Brain microvascular endothelial cell (primary cell): ENCODE data around the gene BMP8A.

Source experiments
- DNase-seq: peaks from one replicate; pipeline ENCODE4 v3.0.0-alpha.2; 2020
- H3K27ac ChIP-seq: fragments of 250-450 bp; sonication (Bioruptor Pico); 2 replicates; pipeline ENCODE4 v1.5.1; 2020; ENCODE audit warnings: mild to moderate bottlenecking, moderate library complexity
- H3K27me3 ChIP-seq: fragments of 250-450 bp; sonication (Bioruptor Pico); replicated peaks from 2 replicates; pipeline ENCODE4 v1.5.1; 2020; ENCODE audit warnings: mild to moderate bottlenecking
- H3K36me3 ChIP-seq: fragments of 250-450 bp; sonication (Bioruptor Pico); replicated peaks from 2 replicates; pipeline ENCODE4 v1.5.1; 2020; ENCODE audit warnings: mild to moderate bottlenecking
- H3K4me3 ChIP-seq: 2 replicates; pipeline ENCODE4 v1.5.1; 2011; ENCODE audit warnings: low read depth, mild to moderate bottlenecking, control low read depth, low read length, moderate library complexity
- in situ Hi-C: cut with HindIII; loops from 2 replicates; pipeline ENCODE4 v1.10.0; 2017; ENCODE audit warnings: low sequenced_read_pairs, low pct_ligation_motif_present
- TF ChIP-seq, protein P1 (sequence below): IDR thresholded peaks from 2 replicates; pipeline ENCODE4 v1.5.1; 2011; ENCODE audit warnings: low read depth, mild to moderate bottlenecking, moderate library complexity, low read length, control low read depth, inconsistent platforms; ENCODE audit errors: missing control alignments

BMP8A gene

DNA sequence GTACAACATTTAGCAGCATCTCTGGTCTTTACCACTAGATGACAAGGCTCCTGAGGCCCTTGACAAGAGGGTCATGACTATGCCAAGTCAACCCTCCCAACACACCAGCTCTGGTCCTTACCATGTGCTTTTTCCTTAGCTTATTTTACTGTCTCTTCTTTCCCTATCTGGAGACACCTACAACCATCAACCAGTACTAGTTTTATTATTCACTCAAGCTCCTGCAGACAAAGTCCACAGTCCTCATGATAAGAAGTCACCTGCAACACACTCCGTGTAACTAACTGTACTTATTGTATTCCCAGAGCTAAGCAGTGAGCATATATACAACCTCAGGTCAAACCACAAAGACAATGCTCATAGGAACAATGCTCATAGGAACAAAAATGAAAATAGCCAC, 69.8 kb downstream of the BMP8A start:
- in situ Hi-C loops = no loop called here

DNA sequence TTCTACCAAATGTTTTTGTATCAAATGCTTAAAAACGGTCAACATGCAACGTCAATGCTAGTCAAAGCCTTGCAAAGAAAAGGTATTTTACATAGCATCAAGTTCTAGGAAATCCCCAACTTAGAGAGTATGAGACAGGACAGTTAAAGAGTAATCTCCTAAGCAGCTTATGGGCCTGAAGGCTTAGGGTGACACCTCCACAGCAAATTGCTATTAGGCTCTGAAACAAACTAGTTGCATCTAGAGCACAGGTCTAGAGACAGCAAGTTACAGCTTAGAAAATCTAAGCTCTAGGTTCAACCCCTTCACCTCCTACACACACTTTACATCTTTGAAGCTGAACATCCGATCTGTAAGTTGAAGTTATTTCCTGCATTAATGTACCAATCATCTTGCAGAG, 71.5 kb downstream of the BMP8A start:
- H3K27me3 ChIP-seq = no peaks in the 10 kb centered on the region
- peaks cover 90% of the 10 kb centered on the region for H3K36me3 ChIP-seq
- TF ChIP-seq, protein P1, sequence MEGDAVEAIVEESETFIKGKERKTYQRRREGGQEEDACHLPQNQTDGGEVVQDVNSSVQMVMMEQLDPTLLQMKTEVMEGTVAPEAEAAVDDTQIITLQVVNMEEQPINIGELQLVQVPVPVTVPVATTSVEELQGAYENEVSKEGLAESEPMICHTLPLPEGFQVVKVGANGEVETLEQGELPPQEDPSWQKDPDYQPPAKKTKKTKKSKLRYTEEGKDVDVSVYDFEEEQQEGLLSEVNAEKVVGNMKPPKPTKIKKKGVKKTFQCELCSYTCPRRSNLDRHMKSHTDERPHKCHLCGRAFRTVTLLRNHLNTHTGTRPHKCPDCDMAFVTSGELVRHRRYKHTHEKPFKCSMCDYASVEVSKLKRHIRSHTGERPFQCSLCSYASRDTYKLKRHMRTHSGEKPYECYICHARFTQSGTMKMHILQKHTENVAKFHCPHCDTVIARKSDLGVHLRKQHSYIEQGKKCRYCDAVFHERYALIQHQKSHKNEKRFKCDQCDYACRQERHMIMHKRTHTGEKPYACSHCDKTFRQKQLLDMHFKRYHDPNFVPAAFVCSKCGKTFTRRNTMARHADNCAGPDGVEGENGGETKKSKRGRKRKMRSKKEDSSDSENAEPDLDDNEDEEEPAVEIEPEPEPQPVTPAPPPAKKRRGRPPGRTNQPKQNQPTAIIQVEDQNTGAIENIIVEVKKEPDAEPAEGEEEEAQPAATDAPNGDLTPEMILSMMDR = no peak
- in situ Hi-C loops = no loop called here
- no peak overlapping the region for H3K4me3 ChIP-seq
- no peak for DNase-seq
- no peak overlapping the region for H3K27ac ChIP-seq

More for the DNA sequence above, 69.8 kb downstream of the BMP8A start:
- Histone ChIP-seq H3K4me3 (no peak overlapping the region), H3K36me3 (peaks cover 74% of the 10 kb centered on the region), H3K27ac (no peak overlapping the region), H3K27me3 (no peaks in the 10 kb centered on the region)
- DNase-seq = no peak
- TF ChIP-seq, protein P1 = no peak

DNA sequence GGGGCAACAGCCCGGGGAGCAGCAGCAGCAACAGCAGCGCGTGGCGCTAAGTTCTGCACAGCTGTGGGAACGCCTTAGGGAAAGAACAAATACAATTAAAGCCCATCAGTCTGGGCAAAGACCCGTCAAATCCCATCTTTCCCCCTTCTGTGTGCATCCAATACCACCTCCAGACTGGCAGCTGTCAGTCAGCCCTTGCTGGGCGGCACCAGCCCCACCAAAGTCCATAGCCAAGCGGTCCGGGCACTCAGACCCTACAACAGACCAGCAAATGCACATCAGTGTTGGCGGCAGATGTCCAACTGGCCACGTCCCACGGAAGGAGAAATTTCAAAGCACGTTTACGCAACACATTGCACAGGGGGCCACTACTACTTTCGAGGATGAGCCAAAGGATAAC, 72.2 kb downstream of the BMP8A start:
- H3K36me3 ChIP-seq = peaks cover 95% of the 10 kb centered on the region
- H3K4me3 ChIP-seq = no peak overlapping the region
- DNase-seq = no peak
- TF ChIP-seq, protein P1 = no peak
- in situ Hi-C loops = no loop called here
- no peak overlapping the region for H3K27ac ChIP-seq
- no peaks in the 10 kb centered on the region for H3K27me3 ChIP-seq

DNA sequence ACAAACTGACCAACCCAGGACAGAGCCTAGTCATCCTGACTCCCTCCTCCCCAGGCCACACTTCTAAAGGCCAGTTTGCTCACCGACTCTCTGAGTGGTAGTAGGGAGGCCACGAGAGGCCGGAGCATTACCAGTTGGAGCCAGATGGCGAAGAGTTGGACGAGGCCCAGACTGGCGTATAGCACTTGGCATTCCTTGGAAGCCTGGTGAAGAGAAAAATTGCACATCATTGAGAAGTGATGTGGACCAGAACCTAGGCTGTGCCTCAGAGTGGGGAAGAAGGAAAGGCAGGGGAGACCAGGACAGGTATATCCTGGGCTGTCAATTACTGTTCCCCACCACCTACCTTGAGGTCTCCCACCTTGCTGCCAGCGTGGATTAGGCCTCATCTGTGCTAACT, 72.9 kb downstream of the BMP8A start:
- Histone ChIP-seq H3K27ac (no peak overlapping the region), H3K4me3 (no peak overlapping the region), H3K36me3 (peaks cover 95% of the 10 kb centered on the region), H3K27me3 (no peaks in the 10 kb centered on the region)
- in situ Hi-C loops = no loop called here
- TF ChIP-seq, protein P1 = no peak
- no peak for DNase-seq

DNA sequence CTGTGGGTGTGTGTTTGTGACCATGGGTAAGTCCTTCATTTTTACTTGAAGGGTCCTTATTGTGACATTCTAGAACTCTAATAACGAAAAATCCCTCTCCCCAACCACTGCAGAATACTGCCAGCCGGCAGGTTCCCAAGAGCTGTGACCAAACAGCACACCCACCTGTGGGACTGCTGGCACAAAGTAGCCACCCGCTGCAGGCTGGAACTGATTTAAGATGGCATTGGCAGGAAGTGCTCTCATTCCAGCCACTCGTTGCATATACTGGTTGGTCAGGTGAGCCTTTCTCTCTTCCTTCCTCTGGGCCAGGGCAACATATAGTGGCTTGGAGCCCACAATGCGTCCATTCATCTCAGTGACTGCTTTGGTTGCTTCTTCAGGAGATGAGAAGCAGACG, 73.5 kb downstream of the BMP8A start:
- H3K4me3 ChIP-seq = no peak overlapping the region
- H3K36me3 ChIP-seq = peaks cover 100% of the 10 kb centered on the region
- no peak for DNase-seq
- no peak overlapping the region for H3K27ac ChIP-seq
- no peaks in the 10 kb centered on the region for H3K27me3 ChIP-seq
- TF ChIP-seq, protein P1 = no peak
- in situ Hi-C loops = no loop called here

DNA sequence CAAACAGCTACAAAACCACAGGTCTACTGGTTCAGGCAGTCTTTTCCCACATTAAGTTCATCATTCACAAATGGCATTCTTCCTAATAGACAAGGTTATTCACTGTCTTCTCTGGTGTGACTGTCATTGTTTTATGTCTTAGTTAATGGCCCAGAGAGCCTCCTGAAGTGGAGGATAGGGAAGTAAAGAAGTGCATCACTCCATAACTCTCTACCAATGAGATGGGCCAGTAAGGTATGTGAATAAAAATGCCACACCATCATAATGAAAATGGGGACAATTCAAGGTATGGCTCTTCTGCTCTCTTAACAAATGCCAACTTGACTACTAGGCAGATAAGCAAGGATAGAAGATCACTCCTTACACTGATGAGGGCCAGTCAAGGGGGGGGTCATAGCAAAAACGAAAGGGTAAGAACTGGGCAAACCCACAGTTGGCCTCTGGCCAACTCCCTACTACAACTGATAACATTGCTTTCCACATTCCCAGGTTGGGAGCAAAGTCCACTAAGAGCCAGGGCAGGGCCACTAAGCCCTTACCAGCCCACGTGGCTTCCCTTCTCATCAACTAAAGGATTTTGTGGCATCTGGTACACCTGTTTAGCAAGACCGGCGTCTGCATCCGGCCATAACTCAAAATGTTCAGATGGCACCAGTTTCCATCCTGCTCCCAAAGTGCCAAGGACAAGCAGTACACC, 75.2 kb downstream of the BMP8A start:
- Histone ChIP-seq H3K27ac (no peak overlapping the region), H3K4me3 (no peak overlapping the region), H3K36me3 (peaks cover 100% of the 10 kb centered on the region), H3K27me3 (no peaks in the 10 kb centered on the region)
- TF ChIP-seq, protein P1 = no peak
- in situ Hi-C loops = no loop called here
- no peak for DNase-seq
